DND-41 (cell line): ENCODE data around the gene ATXN7.

Source experiments
- ATAC-seq: fragments of 200-7000 bp; cut with Tn5 transposase; 3 replicates; pipeline ENCODE4 v1.9.1; 2021; ENCODE audit warnings: low read depth; ENCODE audit not compliant: insufficient read depth
- DNase-seq: peaks from one replicate; pipeline ENCODE4 v3.0.0-alpha.2; 2020
- H2AFZ ChIP-seq: 2 replicates; pipeline ENCODE4 v1.6.0; 2012; ENCODE audit warnings: low read depth, low read length
- H3K27ac ChIP-seq: 2 replicates; pipeline ENCODE4 v1.5.1; 2012; ENCODE audit warnings: low read length, inconsistent platforms
- H3K27me3 ChIP-seq: fragments of 200-600 bp; sonication (generic); 2 replicates; pipeline ENCODE4 v1.6.0; 2012; ENCODE audit warnings: low read length, mild to moderate bottlenecking, inconsistent platforms; ENCODE audit not compliant: insufficient read depth, poor library complexity
- H3K36me3 ChIP-seq: 2 replicates; pipeline ENCODE4 v1.5.1; 2012; ENCODE audit warnings: low read length, inconsistent platforms; ENCODE audit not compliant: insufficient read depth
- H3K4me1 ChIP-seq: 2 replicates; pipeline ENCODE4 v1.5.1; 2012; ENCODE audit warnings: mild to moderate bottlenecking, low read length; ENCODE audit not compliant: insufficient read depth
- H3K4me2 ChIP-seq: 2 replicates; pipeline ENCODE4 v1.6.0; 2012; ENCODE audit warnings: mild to moderate bottlenecking, moderate library complexity, low read length, inconsistent platforms; ENCODE audit not compliant: insufficient read depth
- H3K4me3 ChIP-seq, 2 experiments: fragments of 200-600 bp in 1 of 2; shearing (Covaris generic) in 1 of 2; 2 replicates each; pipeline ENCODE4 v1.5.1; 2012 to 2016; ENCODE audit warnings: inconsistent platforms in 2 of 2, low read length in 2 of 2, mild to moderate bottlenecking in 2 of 2, low read depth in 1 of 2, moderate library complexity in 1 of 2
- H3K79me2 ChIP-seq: 2 replicates; pipeline ENCODE4 v1.6.0; 2012; ENCODE audit warnings: low read length, inconsistent platforms; ENCODE audit not compliant: insufficient read depth
- H3K9ac ChIP-seq: 2 replicates; pipeline ENCODE4 v1.6.0; 2012; ENCODE audit warnings: low read depth, mild to moderate bottlenecking, inconsistent platforms, low read length, moderate library complexity
- H3K9me3 ChIP-seq: 2 replicates; pipeline ENCODE4 v1.5.1; 2012; ENCODE audit warnings: low read length, moderate library complexity, mild to moderate bottlenecking, inconsistent platforms; ENCODE audit not compliant: insufficient read depth, severe bottlenecking
- H4K20me1 ChIP-seq: 2 replicates; pipeline ENCODE4 v1.6.0; 2012; ENCODE audit warnings: low read length; ENCODE audit not compliant: insufficient read depth
- EZH2 ChIP-seq: IDR thresholded peaks from 3 replicates; pipeline ENCODE4 v1.6.1; 2012; ENCODE audit warnings: borderline replicate concordance, low read depth, mild to moderate bottlenecking, moderate library complexity, low read length, inconsistent platforms; ENCODE audit not compliant: severe bottlenecking
- TF ChIP-seq, protein P1 (sequence below): IDR thresholded peaks from 2 replicates; pipeline ENCODE4 v1.5.1; 2012; ENCODE audit warnings: borderline replicate concordance, low read length, moderate library complexity, mild to moderate bottlenecking; ENCODE audit not compliant: poor library complexity, severe bottlenecking; ENCODE audit errors: extremely low read depth

The ATXN7 gene

DNA sequence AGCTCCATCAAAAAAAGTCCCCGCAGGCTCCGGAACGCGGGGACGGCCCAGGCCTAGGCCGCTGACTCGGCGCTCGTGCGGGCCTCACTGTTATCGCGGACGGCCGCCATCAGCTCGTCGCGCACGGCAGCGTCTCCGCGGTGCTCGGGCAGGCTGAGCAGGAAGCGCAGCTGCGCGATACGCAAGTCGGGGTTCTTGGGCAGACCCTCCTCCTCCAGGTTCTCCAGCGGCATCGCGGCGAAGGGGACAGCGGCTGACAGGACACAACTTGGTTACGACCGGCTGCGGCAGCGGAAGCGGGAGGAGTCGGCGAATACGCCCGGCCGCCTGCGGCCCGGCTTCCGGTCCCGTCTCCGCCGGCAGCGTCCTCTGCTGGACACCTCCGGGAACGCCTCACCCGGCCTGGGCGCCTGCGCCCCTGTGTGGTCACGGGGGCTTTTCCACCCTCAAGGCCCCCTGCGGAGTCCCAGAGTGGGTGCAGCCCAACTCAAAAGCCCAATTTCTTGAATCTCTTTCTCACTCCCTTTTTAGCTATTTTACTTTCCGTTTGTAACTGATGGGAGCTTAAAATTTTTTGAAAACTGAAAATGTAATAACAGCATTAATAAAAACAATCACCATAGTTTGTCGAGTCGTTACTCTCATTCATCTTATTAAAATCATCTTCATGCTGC, 159.7 kb downstream of the ATXN7 start, which contains the start of gene PSMD6:
Gene PSMD6 (minus strand): TSS at position 308 of the 674 bp plus-strand sequence. CDS start 75 bp downstream, at position 233.
- peaks cover 46% of the 10 kb centered on the region for H3K79me2 ChIP-seq
- H3K4me3 ChIP-seq: peak within 1 kb of the TSS; percentile 95 to 99
- ATAC-seq (peak; percentile 93), DNase-seq (peak; percentile 92)
- peaks cover 31% of the 10 kb centered on the region for H3K4me1 ChIP-seq
- peaks cover 46% of the 10 kb centered on the region for H3K36me3 ChIP-seq
- no peak for TF ChIP-seq EZH2
- TF ChIP-seq, protein P1, sequence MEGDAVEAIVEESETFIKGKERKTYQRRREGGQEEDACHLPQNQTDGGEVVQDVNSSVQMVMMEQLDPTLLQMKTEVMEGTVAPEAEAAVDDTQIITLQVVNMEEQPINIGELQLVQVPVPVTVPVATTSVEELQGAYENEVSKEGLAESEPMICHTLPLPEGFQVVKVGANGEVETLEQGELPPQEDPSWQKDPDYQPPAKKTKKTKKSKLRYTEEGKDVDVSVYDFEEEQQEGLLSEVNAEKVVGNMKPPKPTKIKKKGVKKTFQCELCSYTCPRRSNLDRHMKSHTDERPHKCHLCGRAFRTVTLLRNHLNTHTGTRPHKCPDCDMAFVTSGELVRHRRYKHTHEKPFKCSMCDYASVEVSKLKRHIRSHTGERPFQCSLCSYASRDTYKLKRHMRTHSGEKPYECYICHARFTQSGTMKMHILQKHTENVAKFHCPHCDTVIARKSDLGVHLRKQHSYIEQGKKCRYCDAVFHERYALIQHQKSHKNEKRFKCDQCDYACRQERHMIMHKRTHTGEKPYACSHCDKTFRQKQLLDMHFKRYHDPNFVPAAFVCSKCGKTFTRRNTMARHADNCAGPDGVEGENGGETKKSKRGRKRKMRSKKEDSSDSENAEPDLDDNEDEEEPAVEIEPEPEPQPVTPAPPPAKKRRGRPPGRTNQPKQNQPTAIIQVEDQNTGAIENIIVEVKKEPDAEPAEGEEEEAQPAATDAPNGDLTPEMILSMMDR: peak; percentile 99
- peak within 1 kb of the TSS; percentile 88 for H3K9ac ChIP-seq
- H3K27me3 ChIP-seq: peaks cover 5% of the 10 kb centered on the region
- no peaks in the 10 kb centered on the region for H3K9me3 ChIP-seq
- H3K4me2 ChIP-seq: peak within 1 kb of the TSS; percentile 100
- peak within 1 kb of the TSS; percentile 91 for H3K27ac ChIP-seq
- peak within 1 kb of the TSS; percentile 96 for H2AFZ ChIP-seq
- peaks cover 22% of the 10 kb centered on the region for H4K20me1 ChIP-seq

DNA sequence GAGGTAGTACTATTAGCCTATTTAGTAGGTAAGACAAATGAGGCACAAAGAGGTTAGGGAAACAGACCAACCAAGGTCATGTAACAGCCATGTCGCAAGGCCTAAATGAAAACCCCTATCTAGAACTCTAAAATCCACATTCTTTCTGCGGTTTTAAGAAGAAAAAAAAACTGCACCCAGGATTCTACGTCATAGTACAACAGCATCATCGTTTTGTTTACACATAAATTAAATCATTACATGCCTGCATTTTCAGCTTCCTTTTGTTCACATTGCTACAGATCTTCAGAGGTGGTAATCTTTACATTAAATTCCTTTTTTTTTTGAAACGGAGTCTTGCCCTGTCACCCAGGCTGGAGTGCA, 160.2 kb downstream of the ATXN7 start:
- Histone ChIP-seq H3K4me1 (peaks cover 31% of the 10 kb centered on the region), H3K27me3 (peaks cover 5% of the 10 kb centered on the region), H3K4me3 (peak overlapping the region in 1 of 2 experiments; percentile 95; a peak in 2 of 4 replicates), H3K79me2 (peaks cover 44% of the 10 kb centered on the region), H4K20me1 (peaks cover 22% of the 10 kb centered on the region), H3K9me3 (no peaks in the 10 kb centered on the region), H3K4me2 (peak overlapping the region; percentile 100), H3K36me3 (peaks cover 41% of the 10 kb centered on the region), H3K27ac (peak overlapping the region; percentile 73), H3K9ac (peak overlapping the region; percentile 88), H2AFZ (peak overlapping the region; percentile 80)
- TF ChIP-seq, protein P1: no peak
- no peak for TF ChIP-seq EZH2
- DNase-seq: no peak
- no peak for ATAC-seq

DNA sequence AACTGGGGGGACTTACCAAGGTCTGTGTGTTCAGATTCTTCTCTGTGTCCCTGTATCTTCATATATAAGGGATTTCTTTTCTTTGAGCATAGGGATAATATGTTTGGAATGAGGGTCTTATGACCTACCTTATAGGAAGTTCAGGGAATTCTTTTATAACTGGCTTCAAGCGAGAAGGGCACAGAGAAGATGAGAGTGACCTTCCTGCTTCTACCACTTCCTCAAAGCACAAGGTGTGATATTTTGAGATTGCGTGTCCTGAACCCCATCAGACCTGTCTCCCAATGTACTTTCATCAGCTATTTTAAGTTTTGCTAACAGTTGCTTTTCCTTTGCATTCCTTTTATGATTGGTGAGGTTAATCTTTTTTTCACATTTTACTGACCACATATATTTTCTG, 162.7 kb downstream of the ATXN7 start:
- Histone ChIP-seq H2AFZ (no peak overlapping the region), H4K20me1 (peaks cover 16% of the 10 kb centered on the region), H3K27me3 (peaks cover 5% of the 10 kb centered on the region), H3K4me3 (no peak overlapping the region), H3K4me1 (peaks cover 31% of the 10 kb centered on the region), H3K4me2 (no peak overlapping the region), H3K27ac (no peak overlapping the region), H3K79me2 (peaks cover 25% of the 10 kb centered on the region), H3K9me3 (no peaks in the 10 kb centered on the region), H3K36me3 (peaks cover 17% of the 10 kb centered on the region), H3K9ac (no peak overlapping the region)
- DNase-seq: no peak
- ATAC-seq: no peak
- TF ChIP-seq, protein P1: no peak
- no peak for TF ChIP-seq EZH2
